ENCODE measurements around the gene FBXL13.

Gene FBXL13

GRCh38 chr7:103073989-103074518 is 542 bp downstream of the FBXL13 start:
- Histone ChIP-seq H3K36me3 (ENCODE audit: control insufficient read depth in 4 of 4, insufficient read depth in 4 of 4, low read length in 3 of 4) (no peaks in the 10 kb centered on the region), H3K9me3 (ENCODE audit: control extremely low read depth in 1 of 5, control insufficient read depth in 4 of 5, insufficient read depth in 2 of 5, low read depth in 1 of 5, low read length in 4 of 5) (no peaks in the 10 kb centered on the region), H3K27me3 (replicated peaks in 2 of 5; ENCODE audit: control insufficient read depth in 4 of 5, insufficient read depth in 5 of 5, low read length in 4 of 5) (no peaks in the 10 kb centered on the region), H3K27ac (ENCODE audit: insufficient read depth in 1 of 2, low read depth in 1 of 2, low read length in 2 of 2, poor library complexity in 1 of 2, severe bottlenecking in 2 of 2) (peak overlapping the region; percentile 70 to 91), H3K4me3 (ENCODE audit: control insufficient read depth in 1 of 7, extremely low read depth in 1 of 7, insufficient read depth in 4 of 7, low read depth in 2 of 7, low read length in 6 of 7) (peak overlapping the region; percentile 55 to 92 (median 87)), H3K4me1 (ENCODE audit: control extremely low read depth in 1 of 4, control insufficient read depth in 4 of 4, insufficient read depth in 4 of 4, low read length in 3 of 4) (peaks cover 5 to 31% (median 15%) of the 10 kb centered on the region in 4 experiments)
- ChIA-PET POLR2A (interaction anchor here (1.1 kb wide), 1 partner anchor 64 kb away, joined by 3 read pairs; no protein-coding TSS in a partner anchor), CTCF (interaction anchor here (1.6 to 1.7 kb wide), 2 partner anchors 15 to 16 kb away, joined by 4 to 8 read pairs; no protein-coding TSS in a partner anchor)
- WGBS (ENCODE audit: insufficient coverage) = 20% methylated on average over 6 of the region's 6 CpGs
- DNase-seq = no peak

GRCh38 chr7:103071000-103071399 is 3.6 kb downstream of the FBXL13 start:
- Histone ChIP-seq H3K27ac (ENCODE audit: insufficient read depth in 1 of 2, low read depth in 1 of 2, low read length in 2 of 2, poor library complexity in 1 of 2, severe bottlenecking in 2 of 2) (no peak overlapping the region), H3K4me1 (ENCODE audit: control extremely low read depth in 1 of 4, control insufficient read depth in 4 of 4, insufficient read depth in 4 of 4, low read length in 3 of 4) (peaks cover 2 to 20% (median 12%) of the 10 kb centered on the region in 4 experiments), H3K36me3 (ENCODE audit: control insufficient read depth in 4 of 4, insufficient read depth in 4 of 4, low read length in 3 of 4) (no peaks in the 10 kb centered on the region), H3K9me3 (ENCODE audit: control extremely low read depth in 1 of 5, control insufficient read depth in 4 of 5, insufficient read depth in 2 of 5, low read depth in 1 of 5, low read length in 4 of 5) (no peaks in the 10 kb centered on the region), H3K4me3 (ENCODE audit: control insufficient read depth in 1 of 7, extremely low read depth in 1 of 7, insufficient read depth in 4 of 7, low read depth in 2 of 7, low read length in 6 of 7) (no peak overlapping the region), H3K27me3 (replicated peaks in 2 of 5; ENCODE audit: control insufficient read depth in 4 of 5, insufficient read depth in 5 of 5, low read length in 4 of 5) (no peaks in the 10 kb centered on the region)
- CTCF ChIA-PET = interaction anchor here (2.2 kb wide), 1 partner anchor 9 kb away, joined by 8 read pairs; no protein-coding TSS in a partner anchor
- POLR2A ChIA-PET = no interaction called here
- DNase-seq = no peak
- 100% methylated on average over 2 of the region's 2 CpGs for WGBS (ENCODE audit: insufficient coverage)

GRCh38 chr7:103068414-103069403 is 5.9 kb downstream of the FBXL13 start:
- no peak overlapping the region for H3K27ac ChIP-seq (ENCODE audit: insufficient read depth in 1 of 2, low read depth in 1 of 2, low read length in 2 of 2, poor library complexity in 1 of 2, severe bottlenecking in 2 of 2)
- POLR2A ChIA-PET = no interaction called here
- WGBS (ENCODE audit: insufficient coverage) = 97% methylated on average over 18 of the region's 23 CpGs
- CTCF ChIA-PET = interaction anchor here (1.0 to 2.5 kb wide), 3 partner anchors 10 to 313 kb away, joined by 3 to 11 read pairs (median 3); no protein-coding TSS in a partner anchor
- H3K27me3 ChIP-seq (replicated peaks in 2 of 5; ENCODE audit: control insufficient read depth in 4 of 5, insufficient read depth in 5 of 5, low read length in 4 of 5) = no peaks in the 10 kb centered on the region
- H3K9me3 ChIP-seq (ENCODE audit: control extremely low read depth in 1 of 5, control insufficient read depth in 4 of 5, insufficient read depth in 2 of 5, low read depth in 1 of 5, low read length in 4 of 5) = no peaks in the 10 kb centered on the region
- DNase-seq = no peak
- H3K4me1 ChIP-seq (ENCODE audit: control extremely low read depth in 1 of 4, control insufficient read depth in 4 of 4, insufficient read depth in 4 of 4, low read length in 3 of 4) = peaks cover 0 to 8% (median 2%) of the 10 kb centered on the region in 4 experiments
- H3K36me3 ChIP-seq (ENCODE audit: control insufficient read depth in 4 of 4, insufficient read depth in 4 of 4, low read length in 3 of 4) = no peaks in the 10 kb centered on the region
- no peak overlapping the region for H3K4me3 ChIP-seq (ENCODE audit: control insufficient read depth in 1 of 7, extremely low read depth in 1 of 7, insufficient read depth in 4 of 7, low read depth in 2 of 7, low read length in 6 of 7)

GRCh38 chr7:103065667-103066066 is 8.9 kb downstream of the FBXL13 start:
- Histone ChIP-seq H3K27ac (ENCODE audit: insufficient read depth in 1 of 2, low read depth in 1 of 2, low read length in 2 of 2, poor library complexity in 1 of 2, severe bottlenecking in 2 of 2) (no peak overlapping the region), H3K4me1 (ENCODE audit: control extremely low read depth in 1 of 4, control insufficient read depth in 4 of 4, insufficient read depth in 4 of 4, low read length in 3 of 4) (peaks cover 0 to 5% (median 0%) of the 10 kb centered on the region in 4 experiments), H3K4me3 (ENCODE audit: control insufficient read depth in 1 of 7, extremely low read depth in 1 of 7, insufficient read depth in 4 of 7, low read depth in 2 of 7, low read length in 6 of 7) (no peak overlapping the region), H3K9me3 (ENCODE audit: control extremely low read depth in 1 of 5, control insufficient read depth in 4 of 5, insufficient read depth in 2 of 5, low read depth in 1 of 5, low read length in 4 of 5) (no peaks in the 10 kb centered on the region), H3K36me3 (ENCODE audit: control insufficient read depth in 4 of 4, insufficient read depth in 4 of 4, low read length in 3 of 4) (no peaks in the 10 kb centered on the region), H3K27me3 (replicated peaks in 2 of 5; ENCODE audit: control insufficient read depth in 4 of 5, insufficient read depth in 5 of 5, low read length in 4 of 5) (no peaks in the 10 kb centered on the region)
- no CpG with 5 or more reads among the region's 1 CpG for WGBS (ENCODE audit: insufficient coverage)
- POLR2A ChIA-PET = no interaction called here
- CTCF ChIA-PET = interaction anchor here (0.7 to 1.8 kb wide), 9 partner anchors 10 to 312 kb away, joined by 3 to 7 read pairs (median 3); partner anchors contain the start of gene ARMC10
- DNase-seq = peak; percentile 64 to 72 (median 67)

- POLR2A ChIA-PET = no interaction called here
- Histone ChIP-seq H3K27ac (ENCODE audit: insufficient read depth in 1 of 2, low read depth in 1 of 2, low read length in 2 of 2, poor library complexity in 1 of 2, severe bottlenecking in 2 of 2) (no peak overlapping the region), H3K9me3 (ENCODE audit: control extremely low read depth in 1 of 5, control insufficient read depth in 4 of 5, insufficient read depth in 2 of 5, low read depth in 1 of 5, low read length in 4 of 5) (no peaks in the 10 kb centered on the region), H3K36me3 (ENCODE audit: control insufficient read depth in 4 of 4, insufficient read depth in 4 of 4, low read length in 3 of 4) (no peaks in the 10 kb centered on the region), H3K4me3 (ENCODE audit: control insufficient read depth in 1 of 7, extremely low read depth in 1 of 7, insufficient read depth in 4 of 7, low read depth in 2 of 7, low read length in 6 of 7) (no peak overlapping the region), H3K4me1 (ENCODE audit: control extremely low read depth in 1 of 4, control insufficient read depth in 4 of 4, insufficient read depth in 4 of 4, low read length in 3 of 4) (peaks cover 0 to 5% (median 0%) of the 10 kb centered on the region in 4 experiments), H3K27me3 (replicated peaks in 2 of 5; ENCODE audit: control insufficient read depth in 4 of 5, insufficient read depth in 5 of 5, low read length in 4 of 5) (no peaks in the 10 kb centered on the region)
- WGBS (ENCODE audit: insufficient coverage) = 100% methylated on average over 3 of the region's 3 CpGs
- no peak for DNase-seq
- CTCF ChIA-PET = no interaction called here
These were observed 10.7 kb downstream of the FBXL13 start for GRCh38 chr7:103063895-103064294.

- ChIA-PET CTCF (interaction anchor here (0.8 to 2.2 kb wide), 5 partner anchors 9 to 305 kb away, joined by 3 to 11 read pairs (median 3); partner anchors contain the start of genes ARMC10 and FBXL13), POLR2A (no interaction called here)
- no peak overlapping the region for H3K4me3 ChIP-seq (ENCODE audit: control insufficient read depth in 1 of 7, extremely low read depth in 1 of 7, insufficient read depth in 4 of 7, low read depth in 2 of 7, low read length in 6 of 7)
- no peaks in the 10 kb centered on the region for H3K36me3 ChIP-seq (ENCODE audit: control insufficient read depth in 4 of 4, insufficient read depth in 4 of 4, low read length in 3 of 4)
- H3K27me3 ChIP-seq (replicated peaks in 2 of 5; ENCODE audit: control insufficient read depth in 4 of 5, insufficient read depth in 5 of 5, low read length in 4 of 5) = no peaks in the 10 kb centered on the region
- peaks cover 0 to 6% (median 2%) of the 10 kb centered on the region in 4 experiments for H3K4me1 ChIP-seq (ENCODE audit: control extremely low read depth in 1 of 4, control insufficient read depth in 4 of 4, insufficient read depth in 4 of 4, low read length in 3 of 4)
- H3K27ac ChIP-seq (ENCODE audit: insufficient read depth in 1 of 2, low read depth in 1 of 2, low read length in 2 of 2, poor library complexity in 1 of 2, severe bottlenecking in 2 of 2) = no peak overlapping the region
- WGBS (ENCODE audit: insufficient coverage) = 90% methylated on average over 2 of the region's 2 CpGs
- no peaks in the 10 kb centered on the region for H3K9me3 ChIP-seq (ENCODE audit: control extremely low read depth in 1 of 5, control insufficient read depth in 4 of 5, insufficient read depth in 2 of 5, low read depth in 1 of 5, low read length in 4 of 5)
- DNase-seq = no peak
These were observed 15.1 kb downstream of the FBXL13 start for GRCh38 chr7:103059471-103059870.

All from common myeloid progenitor, CD34-positive (primary cell).